SK-N-SH (cell line): ENCODE results near the gene ETFA. TPM values are rescaled to one million over a fixed set of nuclear protein-coding genes. Genes with fewer than 3 reads are reported as not detected.

ENCODE experiments used
- CTCF ChIA-PET: fragments of 300-600, 350-600 bp; formaldehyde crosslinking; extraction: SDS; loops from one replicate; lab custom pipeline; 2021; lab: Yijun Ruan, JAX
- POLR2A ChIA-PET: fragments of 350-600 bp; sonication (Branson Sonifier 250); formaldehyde crosslinking; extraction: SDS; loops from one replicate; lab custom pipeline; 2020; ENCODE audit warnings: antibody characterized with exemption, inconsistent platforms; lab: Yijun Ruan, JAX
- DNase-seq: peaks from one replicate; pipeline ENCODE4 v3.0.0; 2012
- H2AFZ ChIP-seq: fragments of 200-600 bp; sonication (generic); 2 replicates; pipeline ENCODE4 v1.8.1; 2016; ENCODE audit warnings: antibody characterized with exemption, mild to moderate bottlenecking, low read depth
- H3F3A ChIP-seq: fragments of 200-600 bp; sonication (generic); replicated peaks from 2 replicates; pipeline ENCODE3; 2016; ENCODE audit warnings: antibody characterized with exemption, mild to moderate bottlenecking; ENCODE audit not compliant: insufficient read depth
- H3K27ac ChIP-seq, 2 experiments: fragments of 200-500 bp in 1 of 2; fragments of 200-600 bp in 1 of 2; sonication (Bioruptor generic) in 1 of 2; sonication (generic), shearing (Covaris generic) in 1 of 2; 2 replicates each; pipeline versions ENCODE4 v1.5.1 to v1.6.1; 2014 to 2016; ENCODE audit warnings: low read depth in 2 of 2, inconsistent platforms in 1 of 2, low read length in 1 of 2, mild to moderate bottlenecking in 1 of 2, mixed read lengths in 1 of 2
- H3K27me3 ChIP-seq: fragments of 200-600 bp; sonication (generic), shearing (Covaris generic); 2 replicates; pipeline ENCODE4 v1.6.1; 2016; ENCODE audit warnings: mixed run types; ENCODE audit not compliant: insufficient read depth
- H3K36me3 ChIP-seq, 2 experiments: fragments of 200-500 bp in 1 of 2; fragments of 200-600 bp in 1 of 2; sonication (Bioruptor generic) in 1 of 2; sonication (generic) in 1 of 2; replicated peaks in 1 of 2; 2 replicates each; pipeline versions ENCODE3 to v1.5.1; 2014 to 2016; ENCODE audit warnings: low read length in 1 of 2, mild to moderate bottlenecking in 1 of 2; ENCODE audit not compliant: insufficient read depth in 2 of 2, control insufficient read depth in 1 of 2
- H3K4me1 ChIP-seq, 2 experiments: fragments of 200-500 bp in 1 of 2; fragments of 200-600 bp in 1 of 2; sonication (Bioruptor generic) in 1 of 2; sonication (generic), shearing (Covaris generic) in 1 of 2; 2 replicates each; pipeline versions ENCODE4 v1.5.1 to v1.6.1; 2014 to 2016; ENCODE audit warnings: low read depth in 1 of 2, low read length in 1 of 2, mixed run types in 1 of 2; ENCODE audit not compliant: insufficient read depth in 2 of 2, control insufficient read depth in 1 of 2
- H3K4me2 ChIP-seq: fragments of 200-600 bp; sonication (generic), shearing (Covaris generic); 2 replicates; pipeline ENCODE4 v1.6.1; 2017; ENCODE audit warnings: mixed run types
- H3K4me3 ChIP-seq, 2 experiments: fragments of 200-500 bp in 1 of 2; fragments of 200-600 bp in 1 of 2; sonication (Bioruptor generic) in 1 of 2; sonication (generic), shearing (Covaris generic) in 1 of 2; 2 replicates each; pipeline versions ENCODE4 v1.5.1 to v1.8.1; 2014 to 2016; ENCODE audit warnings: low read depth in 2 of 2, inconsistent platforms in 1 of 2, low read length in 1 of 2, mild to moderate bottlenecking in 1 of 2, mixed read lengths in 1 of 2, moderate library complexity in 1 of 2
- H3K79me2 ChIP-seq: fragments of 200-600 bp; sonication (generic); 2 replicates; pipeline ENCODE4 v1.8.1; 2017; ENCODE audit warnings: mild to moderate bottlenecking; ENCODE audit not compliant: insufficient read depth
- H3K9ac ChIP-seq: fragments of 200-600 bp; sonication (generic); 2 replicates; pipeline ENCODE4 v1.6.1; 2017; ENCODE audit warnings: mixed run types
- H3K9me2 ChIP-seq: fragments of 200-600 bp; sonication (generic); 2 replicates; pipeline ENCODE4 v1.6.1; 2017; ENCODE audit warnings: mixed run types
- H3K9me3 ChIP-seq: fragments of 200-600 bp; sonication (generic); 2 replicates; pipeline ENCODE4 v1.6.1; 2017; ENCODE audit warnings: mixed run types, mild to moderate bottlenecking, moderate library complexity
- H4K20me1 ChIP-seq: fragments of 200-600 bp; sonication (generic); 2 replicates; pipeline ENCODE4 v1.6.1; 2017; ENCODE audit warnings: mild to moderate bottlenecking, mixed run types; ENCODE audit not compliant: insufficient read depth
- CTCF ChIP-seq: fragments of 200-600 bp; sonication (generic); IDR thresholded peaks from 2 replicates; pipeline ENCODE4 v1.6.1; 2017; ENCODE audit warnings: antibody characterized with exemption, mild to moderate bottlenecking, moderate library complexity
- ELF1 ChIP-seq: IDR thresholded peaks from 2 replicates; pipeline ENCODE4 v1.4.0; 2012
- EZH2phosphoT487 ChIP-seq: fragments of 200-600 bp; sonication (generic); IDR thresholded peaks from 2 replicates; pipeline ENCODE4 v1.6.1; 2017; ENCODE audit warnings: low read depth, mixed run types, mild to moderate bottlenecking, antibody characterized with exemption, moderate library complexity, borderline replicate concordance
- MXI1 ChIP-seq: IDR thresholded peaks from 2 replicates; pipeline ENCODE4 v1.6.1; 2012; ENCODE audit warnings: mild to moderate bottlenecking, low read depth, low read length, improper control_type of control experiment
- PBX3 ChIP-seq: IDR thresholded peaks from 2 replicates; pipeline ENCODE4; 2012
- POLR2AphosphoS5 ChIP-seq: IDR thresholded peaks from 2 replicates; pipeline ENCODE4 v1.6.1; 2012; ENCODE audit warnings: low read depth, low read length
- RAD21 ChIP-seq: IDR thresholded peaks from 2 replicates; pipeline ENCODE4 v1.6.1; 2012; ENCODE audit warnings: mild to moderate bottlenecking, low read length
- RFX5 ChIP-seq: IDR thresholded peaks from 2 replicates; pipeline ENCODE4 v1.6.1; 2012; ENCODE audit warnings: mild to moderate bottlenecking, improper control_type of control experiment, low read length
- RXRA ChIP-seq: IDR thresholded peaks from 2 replicates; pipeline ENCODE4 v1.4.0; 2012; ENCODE audit warnings: low read depth, mild to moderate bottlenecking, borderline replicate concordance
- TAF1 ChIP-seq: IDR thresholded peaks from 2 replicates; pipeline ENCODE4 v1.6.1; 2012; ENCODE audit warnings: low read depth, mild to moderate bottlenecking, low read length, moderate library complexity, borderline replicate concordance
- TCF12 ChIP-seq: IDR thresholded peaks from 2 replicates; pipeline ENCODE4 v1.4.0; 2012
- ZBTB33 ChIP-seq: IDR thresholded peaks from 2 replicates; pipeline ENCODE4 v1.4.0; 2012; ENCODE audit warnings: low read depth, borderline replicate concordance
- WGBS: methylation state at CpG from one replicate; pipeline ENCODE4 v1.1.6; 2017; ENCODE audit warnings: low lambda C conversion rate; 5-methylcytosine and 5-hydroxymethylcytosine counted together
- polyA plus RNA-seq, 3 experiments: library from polyadenylated mRNA; depleted of rRNA; stranded (reverse); fragments of >200 nt; gene quantifications; 2 replicates each; pipeline ENCODE4 v1.2.3, GENCODE V29; 2012
- TF ChIP-seq, protein P1 (sequence below): IDR thresholded peaks from 2 replicates; pipeline ENCODE4 v1.6.1; 2012; ENCODE audit warnings: mild to moderate bottlenecking, low read depth, low read length, moderate library complexity

ETFA gene
- polyA plus RNA-seq, 1 of the 3 experiments (the other 2 are of a cell fraction), result 122 TPM

DNA sequence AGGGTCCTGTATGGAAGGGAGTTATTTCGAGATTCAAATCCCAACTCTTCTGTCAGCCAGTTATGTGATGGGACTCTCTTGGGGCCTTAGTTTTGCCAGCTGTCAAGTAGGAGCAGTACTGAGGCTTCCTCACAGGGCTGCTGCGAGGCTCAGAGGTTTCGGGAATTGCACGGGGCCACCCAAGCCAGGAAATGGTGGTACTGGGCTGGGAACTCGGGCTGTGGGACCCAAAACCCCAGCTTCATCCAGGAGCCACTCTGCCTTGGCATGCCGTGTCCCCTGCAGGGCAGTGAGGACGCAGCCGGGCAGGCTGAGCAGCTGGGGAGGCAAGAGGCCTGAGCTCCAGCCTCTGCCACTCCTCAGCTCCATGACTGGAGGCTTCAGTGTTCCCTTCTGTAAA, 118.6 kb downstream of the ETFA start:
- WGBS, result 89% methylated on average over 5 of the region's 8 CpGs
- no peak for TF ChIP-seq POLR2AphosphoS5
- TF ChIP-seq EZH2phosphoT487, result no peak
- TF ChIP-seq ELF1, result no peak
- H3K27ac ChIP-seq, result no peak overlapping the region
- no peaks in the 10 kb centered on the region for H3K79me2 ChIP-seq
- H3K36me3 ChIP-seq, result no peaks in the 10 kb centered on the region
- DNase-seq, result no peak
- ChIA-PET POLR2A (no interaction called here), CTCF (interaction anchor here (1.2 to 4.5 kb wide), 6 partner anchors 36 to 648 kb away, joined by 3 to 29 read pairs (median 8); partner anchors contain the start of gene ISL2)
- no peak overlapping the region for H2AFZ ChIP-seq
- peaks cover 17 to 28% of the 10 kb centered on the region in 2 experiments; a peak in 3 of 4 replicates for H3K4me1 ChIP-seq
- no peak overlapping the region for H3K4me2 ChIP-seq
- no peaks in the 10 kb centered on the region for H3K9me3 ChIP-seq
- H3K27me3 ChIP-seq, result no peaks in the 10 kb centered on the region
- no peak overlapping the region for H3K4me3 ChIP-seq
- no peaks in the 10 kb centered on the region for H3K9me2 ChIP-seq
- H4K20me1 ChIP-seq, result no peaks in the 10 kb centered on the region
- no peaks in the 10 kb centered on the region for H3F3A ChIP-seq
- no peak overlapping the region for H3K9ac ChIP-seq

- Histone ChIP-seq H3K9me2 (no peaks in the 10 kb centered on the region), H3K4me1 (peaks cover 7 to 18% of the 10 kb centered on the region in 2 experiments; a peak in 3 of 4 replicates), H3K4me3 (no peak overlapping the region), H3K4me2 (no peak overlapping the region), H3K79me2 (no peaks in the 10 kb centered on the region), H3K9ac (no peak overlapping the region), H3K27me3 (no peaks in the 10 kb centered on the region), H3K9me3 (no peaks in the 10 kb centered on the region), H3K27ac (no peak overlapping the region), H4K20me1 (no peaks in the 10 kb centered on the region), H3F3A (no peaks in the 10 kb centered on the region), H3K36me3 (no peaks in the 10 kb centered on the region), H2AFZ (no peak overlapping the region)
- CTCF ChIA-PET, result interaction anchor here (0.6 to 4.5 kb wide), 38 partner anchors 8 to 840 kb away, joined by 3 to 29 read pairs (median 4); partner anchors contain the start of gene ISL2
- no peak for DNase-seq
- TF ChIP-seq PBX3 (no peak), RXRA (no peak), ZBTB33 (no peak), CTCF (no peak), MXI1 (no peak), TCF12 (no peak), TAF1 (no peak), RFX5 (no peak), RAD21 (no peak)
- TF ChIP-seq, protein P1, sequence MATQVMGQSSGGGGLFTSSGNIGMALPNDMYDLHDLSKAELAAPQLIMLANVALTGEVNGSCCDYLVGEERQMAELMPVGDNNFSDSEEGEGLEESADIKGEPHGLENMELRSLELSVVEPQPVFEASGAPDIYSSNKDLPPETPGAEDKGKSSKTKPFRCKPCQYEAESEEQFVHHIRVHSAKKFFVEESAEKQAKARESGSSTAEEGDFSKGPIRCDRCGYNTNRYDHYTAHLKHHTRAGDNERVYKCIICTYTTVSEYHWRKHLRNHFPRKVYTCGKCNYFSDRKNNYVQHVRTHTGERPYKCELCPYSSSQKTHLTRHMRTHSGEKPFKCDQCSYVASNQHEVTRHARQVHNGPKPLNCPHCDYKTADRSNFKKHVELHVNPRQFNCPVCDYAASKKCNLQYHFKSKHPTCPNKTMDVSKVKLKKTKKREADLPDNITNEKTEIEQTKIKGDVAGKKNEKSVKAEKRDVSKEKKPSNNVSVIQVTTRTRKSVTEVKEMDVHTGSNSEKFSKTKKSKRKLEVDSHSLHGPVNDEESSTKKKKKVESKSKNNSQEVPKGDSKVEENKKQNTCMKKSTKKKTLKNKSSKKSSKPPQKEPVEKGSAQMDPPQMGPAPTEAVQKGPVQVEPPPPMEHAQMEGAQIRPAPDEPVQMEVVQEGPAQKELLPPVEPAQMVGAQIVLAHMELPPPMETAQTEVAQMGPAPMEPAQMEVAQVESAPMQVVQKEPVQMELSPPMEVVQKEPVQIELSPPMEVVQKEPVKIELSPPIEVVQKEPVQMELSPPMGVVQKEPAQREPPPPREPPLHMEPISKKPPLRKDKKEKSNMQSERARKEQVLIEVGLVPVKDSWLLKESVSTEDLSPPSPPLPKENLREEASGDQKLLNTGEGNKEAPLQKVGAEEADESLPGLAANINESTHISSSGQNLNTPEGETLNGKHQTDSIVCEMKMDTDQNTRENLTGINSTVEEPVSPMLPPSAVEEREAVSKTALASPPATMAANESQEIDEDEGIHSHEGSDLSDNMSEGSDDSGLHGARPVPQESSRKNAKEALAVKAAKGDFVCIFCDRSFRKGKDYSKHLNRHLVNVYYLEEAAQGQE, result no peak
- POLR2A ChIA-PET, result interaction anchor here (1.5 kb wide), 1 partner anchor 144 kb away, joined by 3 read pairs; no protein-coding TSS in a partner anchor
- 95% methylated on average over 50 of the region's 55 CpGs for WGBS
Observed at GRCh38 chr15:76191539-76192244, 119.6 kb downstream of the ETFA start.
